CD14-positive monocyte (primary cell): ENCODE results near the gene ASMTL. TPM values are rescaled to one million over a fixed set of nuclear protein-coding genes. Genes with fewer than 3 reads are reported as not detected.
A peak's percentile ranks its signal among the peaks of the same experiment; 100 is the strongest.

Source experiments
- DNase-seq, 3 donors: peaks; one replicate each; pipeline ENCODE4 v3.0.0-alpha.2; 2011 to 2022
- H2AFZ ChIP-seq: 2 replicates; pipeline ENCODE4 v1.6.0; 2012; ENCODE audit warnings: mild to moderate bottlenecking, low read depth, low read length, inconsistent platforms; ENCODE audit not compliant: insufficient read depth, poor library complexity, severe bottlenecking
- H3K27ac ChIP-seq, 2 donors: 1 replicate in 1 of 2; 2 replicates in 1 of 2; pipeline ENCODE4 v1.5.1; 2012 to 2013; ENCODE audit warnings: low read length in 2 of 2, control low read depth in 1 of 2, inconsistent platforms in 1 of 2, low read depth in 1 of 2, mild to moderate bottlenecking in 1 of 2
- H3K27me3 ChIP-seq, 2 donors: one replicate each; pipeline versions ENCODE4 v1.6.0 to v1.6.1; 2011 to 2013; ENCODE audit warnings: low read length in 2 of 2; ENCODE audit not compliant: control insufficient read depth in 2 of 2, insufficient read depth in 2 of 2
- H3K36me3 ChIP-seq, 2 donors: replicated peaks in 1 of 2; 1 replicate in 1 of 2; 2 replicates in 1 of 2; pipeline versions ENCODE4 v1.5.1 to v1.6.1; 2012 to 2013; ENCODE audit warnings: low read length in 2 of 2, control low read depth in 1 of 2, inconsistent platforms in 1 of 2, mild to moderate bottlenecking in 1 of 2; ENCODE audit not compliant: insufficient read depth in 2 of 2, control insufficient read depth in 1 of 2
- H3K4me1 ChIP-seq, 2 donors: 1 replicate in 1 of 2; 2 replicates in 1 of 2; pipeline versions ENCODE4 v1.5.1 to v1.6.1; 2012 to 2013; ENCODE audit warnings: low read length in 2 of 2, control low read depth in 1 of 2, inconsistent platforms in 1 of 2, mild to moderate bottlenecking in 1 of 2, moderate library complexity in 1 of 2; ENCODE audit not compliant: insufficient read depth in 2 of 2, control insufficient read depth in 1 of 2
- H3K4me2 ChIP-seq: replicated peaks from 2 replicates; pipeline ENCODE3; 2012; ENCODE audit warnings: low read length, moderate library complexity, mild to moderate bottlenecking; ENCODE audit not compliant: poor library complexity, severe bottlenecking; ENCODE audit errors: extremely low read depth
- H3K4me3 ChIP-seq, 3 experiments: fragments of 200-600 bp in 1 of 3; sonication (generic) in 1 of 3; replicated peaks in 1 of 3; 1 replicate in 2 of 3; 2 replicates in 1 of 3; pipeline ENCODE4 v1.5.1; 2011 to 2013; ENCODE audit warnings: low read length in 3 of 3, mild to moderate bottlenecking in 3 of 3, control low read depth in 2 of 3, low read depth in 2 of 3, inconsistent platforms in 1 of 3, moderate library complexity in 1 of 3
- H3K79me2 ChIP-seq: 2 replicates; pipeline ENCODE4 v1.6.0; 2012; ENCODE audit warnings: mild to moderate bottlenecking, control low read depth, inconsistent platforms, low read length, moderate library complexity; ENCODE audit not compliant: insufficient read depth
- H3K9ac ChIP-seq: 2 replicates; pipeline ENCODE4 v1.6.0; 2017; ENCODE audit warnings: low read length, mild to moderate bottlenecking; ENCODE audit not compliant: insufficient read depth, poor library complexity, severe bottlenecking
- H3K9me3 ChIP-seq, 2 donors: replicated peaks in 1 of 2; 1 replicate in 1 of 2; 2 replicates in 1 of 2; pipeline versions ENCODE4 v1.5.1 to v1.6.1; 2012 to 2013; ENCODE audit warnings: low read length in 2 of 2, control low read depth in 1 of 2; ENCODE audit not compliant: control insufficient read depth in 1 of 2, insufficient read depth in 1 of 2
- H4K20me1 ChIP-seq: 2 replicates; pipeline ENCODE4 v1.6.0; 2012; ENCODE audit warnings: mild to moderate bottlenecking, low read length, control low read depth, moderate library complexity; ENCODE audit not compliant: insufficient read depth
- H3K27ac Mint-ChIP-seq, 7 donors: one replicate each; pipeline ENCODE4 v1.8.0; 2020; ENCODE audit warnings: mild to moderate bottlenecking in 7 of 7, mixed read lengths in 7 of 7, moderate library complexity in 6 of 7, inconsistent platforms in 2 of 7
- H3K27me3 Mint-ChIP-seq, 3 donors: one replicate each; pipeline ENCODE4 v1.8.0; 2021 to 2022; ENCODE audit warnings: low read depth in 3 of 3, mild to moderate bottlenecking in 3 of 3, mixed read lengths in 3 of 3, moderate library complexity in 3 of 3, inconsistent platforms in 1 of 3
- H3K36me3 Mint-ChIP-seq, 2 donors: one replicate each; pipeline ENCODE4 v1.8.0; 2020; ENCODE audit warnings: mixed read lengths in 2 of 2, inconsistent platforms in 1 of 2, mild to moderate bottlenecking in 1 of 2
- H3K4me1 Mint-ChIP-seq: one replicate; pipeline ENCODE4 v1.8.0; 2020; ENCODE audit warnings: mild to moderate bottlenecking, mixed read lengths
- H3K4me3 Mint-ChIP-seq, 2 donors: one replicate each; pipeline ENCODE4 v1.8.0; 2020; ENCODE audit warnings: mild to moderate bottlenecking in 2 of 2, mixed read lengths in 2 of 2, moderate library complexity in 1 of 2
- H3K9me3 Mint-ChIP-seq, 7 donors: one replicate each; pipeline ENCODE4 v1.8.0; 2020 to 2022; ENCODE audit warnings: mixed read lengths in 7 of 7, mild to moderate bottlenecking in 6 of 7, moderate library complexity in 6 of 7, inconsistent platforms in 2 of 7
- WGBS: methylation state at CpG from one replicate; pipeline ENCODE4 v1.1.5; 2013; ENCODE audit warnings: missing lambda C conversion rate; ENCODE audit not compliant: insufficient coverage; 5-methylcytosine and 5-hydroxymethylcytosine counted together
- intact Hi-C, 2 donors: fragments of 100-400 bp; cut with micrococcal nuclease; formaldehyde crosslinking; loops; one replicate each; pipeline versions ENCODE4 v1.15.0 to v1.15.1; 2023
- polyA plus RNA-seq, 3 donors: library from polyadenylated mRNA; depleted of rRNA in 1 of 3; unstranded in 2 of 3; stranded (reverse) in 1 of 3; fragments of 300-500 nt in 2 of 3; fragments of >200 nt in 1 of 3; fragmentation: Illumina TruSeq in 2 of 3; gene quantifications; 1 replicate in 2 of 3; 2 replicates in 1 of 3; pipeline ENCODE4 v1.2.3, GENCODE V29; 2012 to 2021
- TF ChIP-seq, protein P1 (sequence below): fragments of 200-600 bp; IDR thresholded peaks from one replicate; pipeline ENCODE4 v1.8.0; 2022; ENCODE audit warnings: antibody characterized with exemption, mild to moderate bottlenecking

The ASMTL gene
- polyA plus RNA-seq, 3 donors, result 19.0 to 31.5 (median 31.0) TPM

DNA sequence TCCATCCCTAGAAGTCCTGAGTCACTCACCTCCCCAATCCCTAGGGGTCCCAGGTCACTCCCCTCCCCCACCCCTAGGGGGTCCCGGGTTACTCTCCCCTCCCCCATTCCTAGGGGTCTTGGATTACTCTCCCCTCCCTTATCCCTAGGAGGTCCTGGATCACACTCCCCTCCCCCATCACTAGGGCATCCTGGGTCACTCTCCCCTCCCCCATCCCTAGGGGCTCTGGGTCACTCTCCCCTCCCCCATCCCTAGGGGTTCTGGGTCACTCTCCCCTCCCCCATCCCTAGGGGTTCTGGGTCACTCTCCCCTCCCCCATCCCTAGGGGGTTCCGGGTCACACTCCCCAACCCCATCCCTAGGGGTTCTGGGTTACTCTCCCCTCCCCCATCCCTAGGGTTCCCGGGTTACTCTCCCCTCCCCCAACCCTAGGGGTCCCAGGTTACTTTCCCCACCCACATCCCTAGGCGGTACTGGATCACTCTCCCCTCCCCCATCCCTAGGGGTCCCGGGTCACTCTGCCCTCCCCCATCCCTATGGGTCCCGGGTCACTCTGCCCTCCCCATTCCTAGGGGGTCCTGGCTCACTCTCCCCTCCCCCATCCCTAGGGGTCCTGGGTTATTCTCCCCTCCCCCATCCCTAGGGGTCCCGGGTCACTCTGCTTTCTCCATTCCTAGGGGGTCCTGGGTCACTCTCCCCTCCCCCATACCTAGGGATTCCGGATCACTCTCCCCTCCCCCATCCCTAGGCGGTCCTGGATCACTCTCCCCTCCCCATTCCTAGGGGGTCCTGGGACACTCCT lies 2.1 kb downstream of the ASMTL start:
- Mint-ChIP-seq H3K4me3 (no peak overlapping the region), H3K9me3 (peaks cover 25 to 38% (median 32%) of the 10 kb centered on the region in 7 donors), H3K27me3 (peaks cover 0 to 6% (median 4%) of the 10 kb centered on the region in 3 donors), H3K36me3 (peaks cover 11 to 24% of the 10 kb centered on the region in 2 donors), H3K4me1 (peaks cover 8% of the 10 kb centered on the region), H3K27ac (no peak overlapping the region)
- Histone ChIP-seq H3K4me3 (no peak overlapping the region), H3K4me2 (no peak overlapping the region), H3K27ac (no peak overlapping the region), H3K27me3 (no peaks in the 10 kb centered on the region), H3K9me3 (peaks cover 9 to 27% of the 10 kb centered on the region in 2 donors), H3K36me3 (no peaks in the 10 kb centered on the region), H4K20me1 (peaks cover 26% of the 10 kb centered on the region), H3K9ac (no peak overlapping the region), H2AFZ (no peak overlapping the region), H3K4me1 (peaks cover 13 to 16% of the 10 kb centered on the region in 2 donors), H3K79me2 (peaks cover 22% of the 10 kb centered on the region)
- intact Hi-C loops, result loop anchor here (5.0 to 10.0 kb wide), 6 partner anchors 57 to 1154 kb away; partner anchors contain the start of genes P2RY8 (in 1 of the 2) and SLC25A6 (in 1 of the 2)
- WGBS, result 79% methylated on average over 8 of the region's 9 CpGs
- DNase-seq, result peak in 1 of 3 donors; percentile 20
- TF ChIP-seq, protein P1, sequence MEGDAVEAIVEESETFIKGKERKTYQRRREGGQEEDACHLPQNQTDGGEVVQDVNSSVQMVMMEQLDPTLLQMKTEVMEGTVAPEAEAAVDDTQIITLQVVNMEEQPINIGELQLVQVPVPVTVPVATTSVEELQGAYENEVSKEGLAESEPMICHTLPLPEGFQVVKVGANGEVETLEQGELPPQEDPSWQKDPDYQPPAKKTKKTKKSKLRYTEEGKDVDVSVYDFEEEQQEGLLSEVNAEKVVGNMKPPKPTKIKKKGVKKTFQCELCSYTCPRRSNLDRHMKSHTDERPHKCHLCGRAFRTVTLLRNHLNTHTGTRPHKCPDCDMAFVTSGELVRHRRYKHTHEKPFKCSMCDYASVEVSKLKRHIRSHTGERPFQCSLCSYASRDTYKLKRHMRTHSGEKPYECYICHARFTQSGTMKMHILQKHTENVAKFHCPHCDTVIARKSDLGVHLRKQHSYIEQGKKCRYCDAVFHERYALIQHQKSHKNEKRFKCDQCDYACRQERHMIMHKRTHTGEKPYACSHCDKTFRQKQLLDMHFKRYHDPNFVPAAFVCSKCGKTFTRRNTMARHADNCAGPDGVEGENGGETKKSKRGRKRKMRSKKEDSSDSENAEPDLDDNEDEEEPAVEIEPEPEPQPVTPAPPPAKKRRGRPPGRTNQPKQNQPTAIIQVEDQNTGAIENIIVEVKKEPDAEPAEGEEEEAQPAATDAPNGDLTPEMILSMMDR, result no peak

DNA sequence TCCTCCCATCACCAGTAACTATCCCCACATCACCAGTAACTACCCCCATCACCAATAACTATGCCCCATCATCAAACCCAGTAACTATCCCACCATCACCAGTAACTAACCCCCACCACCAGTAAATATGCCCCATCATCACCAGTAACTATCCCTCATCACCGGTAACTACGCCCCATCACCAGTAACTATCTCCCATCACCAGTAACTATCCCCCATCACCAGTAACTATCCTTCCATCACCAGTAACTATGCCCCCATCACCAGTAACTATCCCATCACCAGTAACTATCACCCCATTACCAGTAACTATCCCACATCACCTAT lies 2.9 kb downstream of the ASMTL start:
- Mint-ChIP-seq H3K9me3 (peaks cover 30 to 45% (median 40%) of the 10 kb centered on the region in 7 donors), H3K27ac (peak overlapping the region in 1 of 7 donors; percentile 59), H3K4me1 (peaks cover 8% of the 10 kb centered on the region), H3K36me3 (peaks cover 13 to 27% of the 10 kb centered on the region in 2 donors), H3K27me3 (peaks cover 0 to 4% (median 4%) of the 10 kb centered on the region in 3 donors), H3K4me3 (no peak overlapping the region)
- Histone ChIP-seq H3K27ac (no peak overlapping the region), H2AFZ (no peak overlapping the region), H3K9me3 (peaks cover 13 to 35% of the 10 kb centered on the region in 2 donors), H3K4me1 (peaks cover 13 to 16% of the 10 kb centered on the region in 2 donors), H3K27me3 (no peaks in the 10 kb centered on the region), H3K36me3 (no peaks in the 10 kb centered on the region), H3K79me2 (peaks cover 22% of the 10 kb centered on the region), H3K9ac (no peak overlapping the region), H3K4me2 (no peak overlapping the region), H4K20me1 (peaks cover 26% of the 10 kb centered on the region), H3K4me3 (no peak overlapping the region)
- 95% methylated on average over 2 of the region's 2 CpGs for WGBS
- intact Hi-C loops, result loop anchor here (5.0 to 10.0 kb wide), 7 partner anchors 47 to 1155 kb away; partner anchors contain the start of genes P2RY8 (in 1 of the 2) and SLC25A6 (in 1 of the 2)
- no peak for DNase-seq
- TF ChIP-seq, protein P1, result no peak
